H9 (cell line): ENCODE measurements around the gene GSX1. TPM values are rescaled to one million over a fixed set of nuclear protein-coding genes. Genes with fewer than 3 reads are reported as not detected.

ENCODE experiments used
- DNase-seq: peaks from one replicate; pipeline ENCODE4 v3.0.0-alpha.2; 2017
- H2AFZ ChIP-seq: one replicate; pipeline ENCODE4 v1.6.1; 2013; ENCODE audit warnings: mild to moderate bottlenecking, low read length, control low read depth, moderate library complexity
- H2AK5ac ChIP-seq: 2 replicates; pipeline ENCODE4 v1.6.1; 2013; ENCODE audit warnings: low read length, control low read depth, mixed read lengths; ENCODE audit not compliant: insufficient read length
- H2BK120ac ChIP-seq: one replicate; pipeline ENCODE4 v1.6.1; 2013; ENCODE audit warnings: low read depth, mild to moderate bottlenecking, low read length, control low read depth, inconsistent platforms; ENCODE audit not compliant: poor library complexity, severe bottlenecking
- H2BK12ac ChIP-seq: 2 replicates; pipeline ENCODE4 v1.6.1; 2013; ENCODE audit warnings: low read length, control low read depth, mixed read lengths, low read depth; ENCODE audit not compliant: insufficient read length
- H2BK15ac ChIP-seq: 2 replicates; pipeline ENCODE4 v1.6.1; 2013; ENCODE audit warnings: low read depth, low read length, control low read depth
- H2BK20ac ChIP-seq: one replicate; pipeline ENCODE4 v1.6.1; 2013; ENCODE audit warnings: low read depth, mild to moderate bottlenecking, low read length, control low read depth, inconsistent platforms; ENCODE audit not compliant: poor library complexity, severe bottlenecking
- H2BK5ac ChIP-seq: 2 replicates; pipeline ENCODE4 v1.6.1; 2013; ENCODE audit warnings: low read length, control low read depth, mixed read lengths; ENCODE audit not compliant: insufficient read length
- H3K14ac ChIP-seq: 2 replicates; pipeline ENCODE4 v1.6.1; 2013; ENCODE audit warnings: low read length, control low read depth; ENCODE audit not compliant: insufficient read depth
- H3K18ac ChIP-seq: 2 replicates; pipeline ENCODE4 v1.6.1; 2013; ENCODE audit warnings: low read depth, mild to moderate bottlenecking, mixed read lengths, low read length, control low read depth; ENCODE audit not compliant: insufficient read length
- H3K23ac ChIP-seq: 2 replicates; pipeline ENCODE4 v1.6.1; 2013; ENCODE audit warnings: low read length, control low read depth, mixed read lengths, low read depth; ENCODE audit not compliant: insufficient read length
- H3K23me2 ChIP-seq: 2 replicates; pipeline ENCODE4 v1.6.1; 2013; ENCODE audit warnings: low read depth, mild to moderate bottlenecking, mixed read lengths, low read length, control low read depth; ENCODE audit not compliant: insufficient read length, poor library complexity, severe bottlenecking
- H3K27ac ChIP-seq: 2 replicates; pipeline ENCODE4 v1.5.1; 2013; ENCODE audit warnings: low read length, control low read depth, mixed read lengths, low read depth; ENCODE audit not compliant: insufficient read length
- H3K27me3 ChIP-seq: 2 replicates; pipeline ENCODE4 v1.6.1; 2013; ENCODE audit warnings: low read length, control low read depth, inconsistent platforms; ENCODE audit not compliant: insufficient read depth
- H3K4ac ChIP-seq: 2 replicates; pipeline ENCODE4 v1.6.1; 2013; ENCODE audit warnings: low read depth, mild to moderate bottlenecking, control low read depth, inconsistent platforms, low read length, moderate library complexity
- H3K4me1 ChIP-seq: 2 replicates; pipeline ENCODE4 v1.6.1; 2013; ENCODE audit warnings: low read length, control low read depth, inconsistent platforms; ENCODE audit not compliant: insufficient read depth
- H3K4me2 ChIP-seq: 2 replicates; pipeline ENCODE4 v1.6.1; 2013; ENCODE audit warnings: low read length, control low read depth, mixed read lengths; ENCODE audit not compliant: insufficient read length, insufficient read depth
- H3K56ac ChIP-seq: 2 replicates; pipeline ENCODE4 v1.6.1; 2013; ENCODE audit warnings: low read depth, mild to moderate bottlenecking, mixed read lengths, low read length, control low read depth; ENCODE audit not compliant: insufficient read length
- H3K79me1 ChIP-seq: 2 replicates; pipeline ENCODE4 v1.6.1; 2013; ENCODE audit warnings: low read depth, mild to moderate bottlenecking, moderate library complexity, low read length, control low read depth, inconsistent platforms; ENCODE audit not compliant: insufficient read depth, poor library complexity, severe bottlenecking
- H3K79me2 ChIP-seq: 2 replicates; pipeline ENCODE4 v1.6.1; 2013; ENCODE audit warnings: low read length, control low read depth, inconsistent platforms; ENCODE audit not compliant: insufficient read depth
- H3K9ac ChIP-seq: 2 replicates; pipeline ENCODE4 v1.6.1; 2013; ENCODE audit warnings: low read length, control low read depth, mixed read lengths; ENCODE audit not compliant: insufficient read length; ENCODE audit errors: extremely low read depth
- H3K9me3 ChIP-seq: one replicate; pipeline ENCODE4 v1.6.1; 2013; ENCODE audit warnings: low read depth, low read length, inconsistent platforms; ENCODE audit not compliant: control insufficient read depth
- H3T11ph ChIP-seq: one replicate; pipeline ENCODE4 v1.6.1; 2013; ENCODE audit warnings: mild to moderate bottlenecking, low read length, control low read depth, inconsistent platforms
- H4K20me1 ChIP-seq: one replicate; pipeline ENCODE4 v1.6.1; 2013; ENCODE audit not compliant: control insufficient read depth, insufficient read length, insufficient read depth
- H4K5ac ChIP-seq: 2 replicates; pipeline ENCODE4 v1.6.1; 2013; ENCODE audit warnings: low read depth, mild to moderate bottlenecking, mixed read lengths, low read length, control low read depth; ENCODE audit not compliant: insufficient read length
- H4K8ac ChIP-seq: replicated peaks from 2 replicates; pipeline ENCODE4 v1.6.1; 2013; ENCODE audit warnings: low read length, control low read depth, mixed read lengths, low read depth; ENCODE audit not compliant: insufficient read length
- H4K91ac ChIP-seq: 2 replicates; pipeline ENCODE4 v1.6.1; 2013; ENCODE audit warnings: low read depth, mild to moderate bottlenecking, moderate library complexity, mixed read lengths, low read length, control low read depth; ENCODE audit not compliant: insufficient read length
- H3K27ac Mint-ChIP-seq, 3 experiments: 2 replicates in 2 of 3; 3 replicates in 1 of 3; pipeline ENCODE4 v1.8.0; 2020 to 2021; ENCODE audit warnings: mixed read lengths in 3 of 3, mild to moderate bottlenecking in 1 of 3, moderate library complexity in 1 of 3
- H3K27me3 Mint-ChIP-seq: 2 replicates; pipeline ENCODE4 v1.8.0; 2021; ENCODE audit warnings: low read depth, mild to moderate bottlenecking, moderate library complexity, mixed read lengths
- H3K36me3 Mint-ChIP-seq, 3 experiments: 2 replicates in 2 of 3; 3 replicates in 1 of 3; pipeline ENCODE4 v1.8.0; 2020 to 2021; ENCODE audit warnings: low read depth in 3 of 3, mixed read lengths in 3 of 3; ENCODE audit not compliant: insufficient read depth in 1 of 3
- H3K4me1 Mint-ChIP-seq, 2 experiments: 2 replicates each; pipeline ENCODE4 v1.8.0; 2020; ENCODE audit warnings: mixed read lengths in 2 of 2
- H3K4me3 Mint-ChIP-seq, 2 experiments: 2 replicates in 1 of 2; 3 replicates in 1 of 2; pipeline ENCODE4 v1.8.0; 2020 to 2021; ENCODE audit warnings: mild to moderate bottlenecking in 2 of 2, mixed read lengths in 2 of 2, moderate library complexity in 1 of 2
- H3K9me3 Mint-ChIP-seq, 2 experiments: 2 replicates in 1 of 2; 3 replicates in 1 of 2; pipeline ENCODE4 v1.8.0; 2020; ENCODE audit warnings: mild to moderate bottlenecking in 2 of 2, mixed read lengths in 2 of 2, moderate library complexity in 1 of 2
- WGBS: extraction: QIAGEN DNeasy Blood & Tissue Kit; methylation state at CpG from one replicate; pipeline ENCODE4 v1.1.7; 2013; ENCODE audit warnings: missing lambda C conversion rate, low lambda C conversion rate, mixed read lengths; ENCODE audit not compliant: insufficient read length; ENCODE audit errors: extremely low coverage; 5-methylcytosine and 5-hydroxymethylcytosine counted together
- total RNA-seq: library from RNA; stranded (reverse); gene quantifications from 2 replicates; pipeline ENCODE4 v1.2.1, GENCODE V29; 2021
- TF ChIP-seq, protein P1 (sequence below): fragments of 200-600 bp; sonication (generic); conservative IDR thresholded peaks from 3 replicates; pipeline ENCODE4 v1.8.0; 2021; ENCODE audit warnings: antibody characterized with exemption, mild to moderate bottlenecking

The GSX1 gene
- total RNA-seq, 1 experiment from 2014 or later = not detected

GRCh38 chr13:27751953-27752532 lies 40.2 kb upstream of the GSX1 start:
- DNase-seq = no peak
- no peak overlapping the region; a peak in 1 of 7 replicates for H3K27ac Mint-ChIP-seq
- Histone ChIP-seq H2BK20ac (no peak overlapping the region), H4K8ac (no peak overlapping the region), H3K27ac (no peak overlapping the region), H2AK5ac (no peak overlapping the region), H3K4me2 (no peak overlapping the region), H3K9ac (no peak overlapping the region), H3T11ph (no peak overlapping the region), H2BK120ac (no peak overlapping the region), H4K20me1 (no peaks in the 10 kb centered on the region), H3K4ac (no peak overlapping the region), H2BK15ac (no peak overlapping the region), H2AFZ (no peak overlapping the region), H2BK12ac (no peak overlapping the region), H3K4me1 (peaks cover 3% of the 10 kb centered on the region; the same call in 1 of the 2 replicates), H2BK5ac (no peak overlapping the region), H3K9me3 (no peaks in the 10 kb centered on the region), H3K79me1 (no peaks in the 10 kb centered on the region), H3K18ac (no peak overlapping the region), H3K56ac (no peak overlapping the region), H3K27me3 (no peaks in the 10 kb centered on the region), H4K5ac (no peak overlapping the region), H3K79me2 (no peaks in the 10 kb centered on the region), H3K23ac (no peak overlapping the region), H4K91ac (no peak overlapping the region), H3K23me2 (no peaks in the 10 kb centered on the region), H3K14ac (no peak overlapping the region)
- no peak overlapping the region for H3K4me3 Mint-ChIP-seq
- peaks cover 11% of the 10 kb centered on the region for H3K27me3 Mint-ChIP-seq
- peaks cover 20% of the 10 kb centered on the region in 2 experiments for H3K4me1 Mint-ChIP-seq
- H3K9me3 Mint-ChIP-seq = peaks cover 5 to 11% of the 10 kb centered on the region in 2 experiments; a peak in 4 of 5 replicates
- H3K36me3 Mint-ChIP-seq = peaks cover 0 to 7% (median 0%) of the 10 kb centered on the region in 3 experiments; a peak in 4 of 7 replicates
- TF ChIP-seq, protein P1, sequence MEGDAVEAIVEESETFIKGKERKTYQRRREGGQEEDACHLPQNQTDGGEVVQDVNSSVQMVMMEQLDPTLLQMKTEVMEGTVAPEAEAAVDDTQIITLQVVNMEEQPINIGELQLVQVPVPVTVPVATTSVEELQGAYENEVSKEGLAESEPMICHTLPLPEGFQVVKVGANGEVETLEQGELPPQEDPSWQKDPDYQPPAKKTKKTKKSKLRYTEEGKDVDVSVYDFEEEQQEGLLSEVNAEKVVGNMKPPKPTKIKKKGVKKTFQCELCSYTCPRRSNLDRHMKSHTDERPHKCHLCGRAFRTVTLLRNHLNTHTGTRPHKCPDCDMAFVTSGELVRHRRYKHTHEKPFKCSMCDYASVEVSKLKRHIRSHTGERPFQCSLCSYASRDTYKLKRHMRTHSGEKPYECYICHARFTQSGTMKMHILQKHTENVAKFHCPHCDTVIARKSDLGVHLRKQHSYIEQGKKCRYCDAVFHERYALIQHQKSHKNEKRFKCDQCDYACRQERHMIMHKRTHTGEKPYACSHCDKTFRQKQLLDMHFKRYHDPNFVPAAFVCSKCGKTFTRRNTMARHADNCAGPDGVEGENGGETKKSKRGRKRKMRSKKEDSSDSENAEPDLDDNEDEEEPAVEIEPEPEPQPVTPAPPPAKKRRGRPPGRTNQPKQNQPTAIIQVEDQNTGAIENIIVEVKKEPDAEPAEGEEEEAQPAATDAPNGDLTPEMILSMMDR = no peak
- WGBS = no CpG with 5 or more reads among the region's 4 CpGs
